Measurements from ENCODE around the gene ZNF268. TPM values are rescaled to one million over a fixed set of nuclear protein-coding genes. Genes with fewer than 3 reads are reported as not detected.

Gene ZNF268
- total RNA-seq, 1 donor from 2014 or later, result 38.5 TPM

GRCh38 chr12:133264173-133264572 is 82.9 kb downstream of the ZNF268 start:
- intact Hi-C loops (cut with DNase I), result no loop called here
- TF ChIP-seq CTCF (IDR thresholded peaks at IDR 0.05), result no peak

More at GRCh38 chr12:133264173-133264572, 82.9 kb downstream of the ZNF268 start:
- Histone ChIP-seq H3K27ac (no peak overlapping the region), H3K9me3 (no peaks in the 10 kb centered on the region), H3K27me3 (no peaks in the 10 kb centered on the region), H3K36me3 (no peaks in the 10 kb centered on the region), H3K4me1 (no peaks in the 10 kb centered on the region), H3K4me3 (no peak overlapping the region)
- DNase-seq (ENCODE audit: low spot score in 2 of 2), result no peak

Other genes starting within 250 kb of the ZNF268 start
- gene ZNF605, start 225.2 kb upstream of the ZNF268 start, total RNA-seq, result 1.3 TPM
- 73.4 TPM for gene ZNF26, start 195.1 kb upstream of the ZNF268 start, total RNA-seq
- 2.7 TPM for gene ZNF84, start 144.0 kb upstream of the ZNF268 start, total RNA-seq
- 11.6 TPM for gene ZNF140, start 100.6 kb upstream of the ZNF268 start, total RNA-seq
- gene ZNF891, start 51.2 kb upstream of the ZNF268 start, total RNA-seq, result 2.0 TPM
- gene ZNF10, start 50.9 kb upstream of the ZNF268 start, total RNA-seq, result 3.8 TPM
- not detected for gene ANHX, start 54.4 kb downstream of the ZNF268 start, total RNA-seq

All from ascending aorta (tissue), 2 donors.